ENCODE measurements around the gene SPANXN5.
"Not testable (repeated sequence)": the region's sequence is repeated elsewhere in the genome, so short reads cannot be mapped to it uniquely, and the experiment has no call there.

SPANXN5 gene, protein sequence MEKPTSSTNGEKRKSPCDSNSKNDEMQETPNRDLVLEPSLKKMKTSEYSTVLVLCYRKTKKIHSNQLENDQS
- total RNA-seq = 0 reads per million in 4 experiments

GRCh38 chrX:52797327-52797726 is at the start of gene SPANXN5:
Gene SPANXN5 (minus strand): TSS chrX:52797427. CDS start chrX:52797348, 79 bp downstream.
- not testable (repeated sequence) for DNase-seq

- DNase-seq = not testable (repeated sequence)
Observed at GRCh38 chrX:52843619-52844018, 46.4 kb upstream of the SPANXN5 start.

DNA sequence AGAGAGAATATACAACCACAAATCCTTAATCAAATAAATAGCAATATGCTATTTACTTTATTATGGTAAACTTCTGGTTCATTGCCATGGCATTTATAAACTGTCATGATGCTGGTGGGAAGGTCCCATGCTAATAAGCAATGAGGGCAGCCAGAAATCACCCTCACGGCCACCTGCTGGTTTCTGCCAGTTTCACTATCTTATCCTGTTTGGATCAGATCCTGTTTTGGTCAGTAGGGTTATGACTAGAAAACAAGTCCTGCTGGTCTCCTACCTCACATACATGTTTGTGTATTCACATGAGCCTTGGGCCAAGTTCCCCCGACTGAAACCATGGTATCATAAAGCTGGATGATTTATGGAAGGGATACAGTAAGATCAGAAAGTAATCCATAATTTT is 41.9 kb upstream of the SPANXN5 start:
- DNase-seq = no peak

DNA sequence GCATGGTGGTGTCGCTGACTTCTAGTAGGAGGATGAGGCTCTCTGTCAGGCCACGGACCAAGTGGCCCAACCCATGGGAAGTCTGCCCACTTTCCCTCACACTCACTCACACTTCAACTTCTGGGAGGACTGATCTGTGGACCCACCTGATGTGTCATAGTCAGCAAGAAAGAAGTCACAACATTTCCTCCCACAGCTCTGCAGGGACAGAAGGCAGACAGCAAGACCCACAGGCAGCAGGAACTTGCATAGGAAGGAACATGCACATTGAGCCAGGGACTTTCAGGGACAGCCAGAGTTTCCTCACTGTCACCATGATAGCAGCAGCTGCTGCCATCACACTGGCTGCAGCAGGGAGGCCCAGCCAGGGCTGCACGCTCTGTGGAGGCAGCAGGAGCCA is 33.3 kb upstream of the SPANXN5 start:
- no peak for DNase-seq

- DNase-seq = no peak
Observed at GRCh38 chrX:52824608-52825007, 27.4 kb upstream of the SPANXN5 start.

DNA sequence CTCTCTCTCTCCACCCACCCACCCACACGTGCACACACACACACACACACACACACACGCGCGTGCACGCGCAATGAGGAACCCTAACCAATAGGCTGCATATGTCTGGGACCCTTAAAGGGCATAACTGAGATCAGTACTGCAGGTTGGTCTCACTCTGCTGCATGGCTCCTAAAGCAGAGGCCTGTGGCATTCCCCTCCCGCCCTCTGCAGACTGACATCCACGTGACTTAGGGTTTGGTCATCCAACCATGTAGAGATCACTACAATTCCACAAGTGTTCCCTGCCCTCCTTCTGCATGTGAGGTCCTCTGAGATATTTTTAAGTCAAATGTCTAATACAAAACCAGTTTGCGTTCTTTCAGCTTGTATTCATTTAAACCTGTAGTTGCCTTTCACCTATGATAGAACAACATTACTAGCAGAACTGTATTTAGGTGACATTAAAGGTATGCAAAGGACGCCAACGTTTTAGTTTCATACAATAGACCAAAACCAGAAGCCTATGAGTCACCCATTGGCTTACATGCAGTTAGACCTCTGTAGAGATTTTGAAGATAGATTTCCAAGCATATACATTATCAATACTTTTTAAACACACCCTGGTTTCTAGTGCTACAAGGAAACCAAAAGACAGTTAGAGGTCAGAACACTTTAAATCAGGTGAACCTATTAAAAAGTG is 24.0 kb upstream of the SPANXN5 start:
- no peak for DNase-seq

- no peak for DNase-seq
Observed at GRCh38 chrX:52819788-52820187, 22.6 kb upstream of the SPANXN5 start.

- no peak for DNase-seq
Observed at GRCh38 chrX:52811065-52811625, 13.9 kb upstream of the SPANXN5 start, which contains the start of gene XAGE5. Gene XAGE5 (plus strand): TSS chrX:52811287. CDS start chrX:52812567, 1,280 bp downstream.

DNA sequence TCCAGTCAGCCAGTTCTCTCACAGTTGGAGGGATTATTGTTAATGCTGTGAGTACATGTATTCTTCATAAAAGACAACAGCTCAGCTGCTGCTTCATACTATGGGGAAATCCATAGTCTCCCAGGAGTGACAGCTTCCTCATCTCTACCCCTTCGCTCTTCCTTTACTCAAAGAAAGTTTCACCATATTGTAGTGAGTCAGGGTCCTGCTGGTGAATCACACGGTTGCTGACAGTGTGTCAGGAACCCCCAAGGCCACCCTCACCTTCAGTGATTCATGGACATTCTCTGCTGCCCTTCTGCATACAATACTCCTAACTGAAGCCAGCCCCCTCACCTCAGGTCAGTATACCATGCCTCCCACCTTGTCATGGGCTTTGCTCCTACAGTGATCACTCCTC is 7.6 kb upstream of the SPANXN5 start:
- not testable (repeated sequence) for DNase-seq

GRCh38 chrX:52773504-52773903 is 23.7 kb downstream of the SPANXN5 start:
- not testable (repeated sequence) for DNase-seq

DNA sequence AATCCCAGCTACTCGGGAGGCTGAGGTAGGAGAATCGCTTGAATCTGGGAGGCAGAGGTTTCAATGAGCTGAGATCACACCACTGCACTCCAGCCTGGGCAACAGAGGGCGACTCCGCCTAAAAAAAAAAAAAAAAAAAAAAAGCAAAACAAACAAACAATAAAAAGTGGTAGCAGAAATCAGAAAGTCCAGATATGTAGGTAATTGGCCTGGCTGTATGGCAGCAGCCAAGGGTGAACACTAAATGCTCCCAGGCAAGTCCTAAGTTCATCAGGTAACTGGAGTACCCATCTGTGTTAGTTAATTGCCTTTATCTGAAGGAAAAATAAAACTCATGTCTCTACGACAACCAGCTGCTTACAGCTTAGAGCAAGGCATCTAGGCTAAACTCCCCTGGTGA is 31.2 kb downstream of the SPANXN5 start:
- DNase-seq = not testable (repeated sequence)

DNA sequence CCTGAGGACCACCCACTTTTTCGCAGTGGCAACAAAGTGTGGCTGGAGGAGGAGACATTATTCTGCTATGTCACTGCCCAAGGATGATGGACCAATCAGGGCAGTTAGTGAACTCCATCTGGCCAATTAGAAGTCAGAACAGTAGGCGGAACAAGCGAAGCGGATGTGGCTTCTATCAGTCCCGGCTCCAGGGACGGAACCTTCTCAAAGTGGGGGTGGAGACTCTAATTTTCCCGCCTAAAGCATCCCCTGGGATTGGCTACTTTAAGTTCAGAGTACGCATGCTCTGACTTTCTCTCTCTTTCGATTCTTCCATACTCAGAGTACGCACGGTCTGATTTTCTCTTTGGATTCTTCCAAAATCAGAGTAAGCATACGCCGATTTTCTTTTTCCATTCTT is 46.3 kb downstream of the SPANXN5 start, which contains the start of gene SSX2B:
SSX2B (plus strand) TSS at position 301 of the 400 bp plus-strand sequence. CDS start 1,429 bp downstream, outside the sequence.
- DNase-seq = not testable (repeated sequence)

Data from effector CD8-positive, alpha-beta T cell (primary cell).